ENCODE measurements around the gene SUSD5. TPM values are rescaled to one million over a fixed set of nuclear protein-coding genes. Genes with fewer than 3 reads are reported as not detected.
"Not testable (repeated sequence)": the region's sequence is repeated elsewhere in the genome, so short reads cannot be mapped to it uniquely, and the experiment has no call there.

The SUSD5 gene
- total RNA-seq, 1 donor from 2014 or later = 1.1 TPM

DNA sequence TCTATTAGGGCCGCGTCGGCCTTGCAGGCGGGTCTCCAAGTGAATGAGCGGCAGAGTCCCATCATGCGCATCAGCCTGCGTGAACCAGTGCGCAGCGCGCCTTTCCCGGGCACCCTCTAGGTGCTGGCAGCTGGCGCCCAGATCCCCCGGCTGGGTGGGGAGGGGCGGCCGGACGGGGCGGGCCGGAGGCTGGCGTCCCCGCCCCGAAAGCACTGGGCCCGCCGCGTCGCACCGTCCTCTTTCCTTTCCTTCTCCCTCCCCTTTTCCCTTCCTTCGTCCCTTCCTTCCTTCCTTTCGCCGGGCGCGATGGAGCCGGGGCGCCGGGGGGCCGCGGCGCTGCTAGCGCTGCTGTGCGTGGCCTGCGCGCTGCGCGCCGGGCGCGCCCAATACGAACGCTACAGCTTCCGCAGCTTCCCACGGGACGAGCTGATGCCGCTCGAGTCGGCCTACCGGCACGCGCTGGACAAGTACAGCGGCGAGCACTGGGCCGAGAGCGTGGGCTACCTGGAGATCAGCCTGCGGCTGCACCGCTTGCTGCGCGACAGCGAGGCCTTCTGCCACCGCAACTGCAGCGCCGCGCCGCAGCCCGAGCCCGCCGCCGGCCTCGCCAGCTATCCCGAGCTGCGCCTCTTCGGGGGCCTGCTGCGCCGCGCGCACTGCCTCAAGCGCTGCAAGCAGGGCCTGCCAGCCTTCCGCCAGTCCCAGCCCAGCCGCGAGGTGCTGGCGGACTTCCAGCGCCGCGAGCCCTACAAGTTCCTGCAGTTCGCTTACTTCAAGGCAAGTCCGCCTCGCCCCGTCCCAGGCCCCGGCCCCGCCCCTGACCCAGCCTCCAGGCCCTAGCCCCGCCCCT is 104.6 kb downstream of the SUSD5 start, which contains the start of gene CRTAP:
Gene CRTAP, plus strand, starts transcription at position 243 of the 850 bp plus-strand sequence. Its CDS starts 64 bp downstream, at position 307.
- intact Hi-C loops (cut with DNase I) = no loop called here
- peak within 1 kb of the TSS; percentile 89 for H3K4me3 ChIP-seq
- no peaks in the 10 kb centered on the region for H3K9me3 ChIP-seq
- peak; percentile 95 for ATAC-seq
- peaks cover 22% of the 10 kb centered on the region for H3K4me1 ChIP-seq
- H3K36me3 ChIP-seq = no peaks in the 10 kb centered on the region
- no peaks in the 10 kb centered on the region for H3K27me3 ChIP-seq
- peak within 1 kb of the TSS; percentile 97 for H3K27ac ChIP-seq
- TF ChIP-seq, protein P1, sequence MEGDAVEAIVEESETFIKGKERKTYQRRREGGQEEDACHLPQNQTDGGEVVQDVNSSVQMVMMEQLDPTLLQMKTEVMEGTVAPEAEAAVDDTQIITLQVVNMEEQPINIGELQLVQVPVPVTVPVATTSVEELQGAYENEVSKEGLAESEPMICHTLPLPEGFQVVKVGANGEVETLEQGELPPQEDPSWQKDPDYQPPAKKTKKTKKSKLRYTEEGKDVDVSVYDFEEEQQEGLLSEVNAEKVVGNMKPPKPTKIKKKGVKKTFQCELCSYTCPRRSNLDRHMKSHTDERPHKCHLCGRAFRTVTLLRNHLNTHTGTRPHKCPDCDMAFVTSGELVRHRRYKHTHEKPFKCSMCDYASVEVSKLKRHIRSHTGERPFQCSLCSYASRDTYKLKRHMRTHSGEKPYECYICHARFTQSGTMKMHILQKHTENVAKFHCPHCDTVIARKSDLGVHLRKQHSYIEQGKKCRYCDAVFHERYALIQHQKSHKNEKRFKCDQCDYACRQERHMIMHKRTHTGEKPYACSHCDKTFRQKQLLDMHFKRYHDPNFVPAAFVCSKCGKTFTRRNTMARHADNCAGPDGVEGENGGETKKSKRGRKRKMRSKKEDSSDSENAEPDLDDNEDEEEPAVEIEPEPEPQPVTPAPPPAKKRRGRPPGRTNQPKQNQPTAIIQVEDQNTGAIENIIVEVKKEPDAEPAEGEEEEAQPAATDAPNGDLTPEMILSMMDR (IDR thresholded peaks at IDR 0.05) = no peak
- peak; percentile 99 for DNase-seq

DNA sequence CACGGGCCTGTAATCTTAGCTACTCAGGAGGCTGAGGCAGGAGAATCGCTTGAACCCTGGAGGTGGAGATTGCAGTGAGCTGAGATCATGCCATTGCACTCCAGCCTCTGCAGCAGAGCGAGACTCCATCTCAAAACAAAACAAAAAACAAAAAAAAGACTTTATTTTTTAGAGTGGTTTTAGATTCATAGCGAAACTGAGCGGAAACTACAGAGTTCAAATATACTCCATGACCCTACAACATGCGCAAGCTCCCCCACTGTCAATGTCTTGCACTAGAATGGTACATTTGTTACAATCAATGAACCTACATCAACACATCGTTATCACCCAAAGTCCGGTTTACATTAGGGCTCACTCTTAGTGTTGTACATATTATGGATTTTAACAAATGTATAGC is 107.0 kb downstream of the SUSD5 start:
- ATAC-seq (no peak), DNase-seq (no peak)
- Histone ChIP-seq H3K4me3 (no peak overlapping the region), H3K4me1 (peaks cover 19% of the 10 kb centered on the region), H3K27ac (no peak overlapping the region), H3K36me3 (no peaks in the 10 kb centered on the region), H3K27me3 (no peaks in the 10 kb centered on the region), H3K9me3 (no peaks in the 10 kb centered on the region)
- intact Hi-C loops (cut with DNase I) = no loop called here
- TF ChIP-seq, protein P1 (IDR thresholded peaks at IDR 0.05) = no peak

DNA sequence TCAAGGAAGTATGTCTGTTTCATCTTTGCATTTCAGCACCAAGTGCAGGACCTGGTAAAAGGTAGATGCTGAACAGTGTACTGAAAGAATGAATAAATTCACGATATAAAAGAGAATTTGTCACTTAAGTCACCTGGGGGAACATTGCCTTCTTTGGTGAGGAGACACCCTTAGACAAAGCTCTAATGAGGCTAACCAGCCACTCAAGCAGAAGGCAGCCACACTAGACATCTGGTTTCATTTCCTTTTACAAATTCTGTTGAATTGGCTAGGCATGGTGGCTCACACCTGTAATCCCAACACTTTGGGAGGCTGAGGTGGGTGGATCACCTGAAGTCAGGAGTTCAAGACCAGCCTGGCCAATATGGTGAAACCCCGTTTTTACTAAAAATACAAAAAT is 111.8 kb downstream of the SUSD5 start:
- H3K27me3 ChIP-seq; H3K9me3 ChIP-seq; ATAC-seq; H3K27ac ChIP-seq; H3K36me3 ChIP-seq; H3K4me1 ChIP-seq; intact Hi-C loops (cut with DNase I); DNase-seq; H3K4me3 ChIP-seq: not testable (repeated sequence)

DNA sequence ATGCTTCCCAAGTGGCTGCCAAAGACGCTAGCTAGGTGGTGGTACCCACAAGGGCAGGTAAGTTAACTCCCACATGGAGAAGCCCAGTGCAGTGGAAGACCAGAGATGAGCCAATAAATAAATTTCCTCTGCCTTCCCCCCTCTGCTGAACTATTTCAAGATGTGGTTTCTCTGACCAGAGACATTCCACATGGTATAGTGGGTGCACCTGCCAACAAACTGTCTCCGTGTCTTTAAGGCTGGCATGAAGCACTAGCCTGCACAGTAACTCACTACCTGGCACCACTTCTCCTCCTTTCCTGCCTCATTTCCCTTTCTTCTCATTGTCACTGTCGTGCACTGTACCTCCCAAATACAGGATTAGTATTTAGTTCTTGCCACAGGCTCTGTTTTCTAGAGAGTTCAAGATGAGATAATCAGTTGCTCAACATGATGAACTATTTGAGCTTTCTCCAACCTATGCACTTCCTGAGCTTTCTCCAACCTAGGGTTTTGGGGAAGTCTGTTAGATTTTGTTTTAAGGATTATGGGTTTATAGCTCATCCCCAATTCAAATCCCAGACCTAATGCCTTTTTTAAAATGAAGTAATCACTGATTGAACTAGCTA is 113.2 kb downstream of the SUSD5 start:
- TF ChIP-seq, protein P1 (IDR thresholded peaks at IDR 0.05) = no peak
- ATAC-seq (no peak), DNase-seq (no peak)
- Histone ChIP-seq H3K36me3 (no peaks in the 10 kb centered on the region), H3K9me3 (no peaks in the 10 kb centered on the region), H3K4me1 (no peaks in the 10 kb centered on the region), H3K27me3 (no peaks in the 10 kb centered on the region), H3K27ac (no peak overlapping the region), H3K4me3 (no peak overlapping the region)
- intact Hi-C loops (cut with DNase I) = no loop called here

DNA sequence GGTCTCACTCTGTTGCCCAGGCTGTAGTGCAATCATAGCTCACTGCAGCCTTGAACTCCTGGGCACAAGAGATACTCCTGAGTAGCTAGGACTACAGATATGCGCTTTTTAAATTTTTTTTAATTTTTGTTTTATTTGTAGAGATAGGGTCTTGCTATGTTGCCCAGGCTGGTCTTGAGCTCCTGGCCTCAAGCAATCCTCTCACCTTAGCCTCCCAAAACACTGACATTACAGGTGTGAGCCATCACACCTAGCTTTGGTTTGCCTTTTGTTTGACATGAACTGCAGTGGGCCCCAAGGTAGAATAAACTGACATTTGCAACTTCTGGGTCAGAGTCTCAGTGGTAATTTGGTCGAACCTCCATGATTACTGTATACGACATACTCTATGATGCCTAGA is 113.8 kb downstream of the SUSD5 start:
- Histone ChIP-seq H3K36me3 (no peaks in the 10 kb centered on the region), H3K27ac (no peak overlapping the region), H3K27me3 (no peaks in the 10 kb centered on the region), H3K4me1 (no peaks in the 10 kb centered on the region), H3K9me3 (no peaks in the 10 kb centered on the region), H3K4me3 (no peak overlapping the region)
- DNase-seq (no peak), ATAC-seq (no peak)
- intact Hi-C loops (cut with DNase I) = no loop called here
- TF ChIP-seq, protein P1 (IDR thresholded peaks at IDR 0.05) = no peak

DNA sequence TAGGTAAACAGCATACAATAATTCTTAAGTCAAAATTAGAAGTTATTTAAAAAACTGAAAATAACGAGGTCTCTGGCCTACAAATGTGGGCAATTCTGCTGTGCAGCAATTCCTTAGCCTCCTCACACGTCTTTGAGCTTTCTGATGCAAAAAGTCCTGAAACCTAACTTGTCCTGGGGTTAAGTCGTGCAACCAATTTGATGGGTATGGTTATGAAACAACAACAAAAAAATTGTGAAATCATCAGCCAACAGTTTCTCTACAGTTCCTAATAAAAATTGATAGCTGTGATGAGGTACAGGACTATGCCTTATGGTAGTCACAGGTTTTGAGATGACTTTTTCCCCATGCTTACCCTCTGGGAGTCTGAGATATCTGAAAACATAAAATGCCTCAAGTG is 115.1 kb downstream of the SUSD5 start:
- TF ChIP-seq, protein P1 (IDR thresholded peaks at IDR 0.05) = no peak
- no peaks in the 10 kb centered on the region for H3K27me3 ChIP-seq
- ATAC-seq (no peak), DNase-seq (no peak)
- intact Hi-C loops (cut with DNase I) = no loop called here
- H3K4me3 ChIP-seq = no peak overlapping the region
- no peaks in the 10 kb centered on the region for H3K4me1 ChIP-seq
- H3K9me3 ChIP-seq = no peaks in the 10 kb centered on the region
- H3K36me3 ChIP-seq = no peaks in the 10 kb centered on the region
- H3K27ac ChIP-seq = no peak overlapping the region

Measured in upper lobe of right lung (tissue), 1 donor.